IPS-18a (cell line): ENCODE measurements around the gene CRADD.
A peak's percentile ranks its signal among the peaks of the same experiment; 100 is the strongest.

Source experiments
- H3K27ac ChIP-seq: one replicate; pipeline ENCODE4 v1.5.1; 2013; ENCODE audit warnings: low read length
- H3K27me3 ChIP-seq: one replicate; pipeline ENCODE4 v1.6.1; 2013; ENCODE audit warnings: mild to moderate bottlenecking, low read length; ENCODE audit not compliant: control insufficient read depth, insufficient read depth
- H3K36me3 ChIP-seq: one replicate; pipeline ENCODE4 v1.6.1; 2013; ENCODE audit warnings: low read depth, low read length; ENCODE audit not compliant: control insufficient read depth
- H3K4me1 ChIP-seq: one replicate; pipeline ENCODE4 v1.6.1; 2013; ENCODE audit warnings: low read depth, low read length; ENCODE audit not compliant: control insufficient read depth
- H3K4me3 ChIP-seq: one replicate; pipeline ENCODE4 v1.5.1; 2013; ENCODE audit warnings: low read length
- H3K9ac ChIP-seq: one replicate; pipeline ENCODE4 v1.6.1; 2013; ENCODE audit warnings: mild to moderate bottlenecking, low read length, moderate library complexity
- H3K9me3 ChIP-seq: one replicate; pipeline ENCODE4 v1.6.1; 2013; ENCODE audit warnings: low read depth, low read length; ENCODE audit not compliant: control insufficient read depth

The CRADD gene

GRCh38 chr12:93673084-93673483 lies 4.1 kb upstream of the CRADD start:
- Histone ChIP-seq H3K27ac (no peak overlapping the region), H3K9ac (no peak overlapping the region), H3K27me3 (no peaks in the 10 kb centered on the region), H3K4me3 (no peak overlapping the region), H3K9me3 (no peaks in the 10 kb centered on the region), H3K4me1 (peaks cover 4% of the 10 kb centered on the region), H3K36me3 (no peaks in the 10 kb centered on the region)

GRCh38 chr12:93674386-93674785 lies 2.8 kb upstream of the CRADD start:
- H3K27ac ChIP-seq = no peak overlapping the region
- no peaks in the 10 kb centered on the region for H3K36me3 ChIP-seq
- no peaks in the 10 kb centered on the region for H3K27me3 ChIP-seq
- H3K4me3 ChIP-seq = no peak overlapping the region
- H3K4me1 ChIP-seq = peaks cover 12% of the 10 kb centered on the region
- no peaks in the 10 kb centered on the region for H3K9me3 ChIP-seq
- H3K9ac ChIP-seq = no peak overlapping the region

GRCh38 chr12:93676408-93677194 lies 574 bp upstream of the CRADD start:
- peak overlapping the region; percentile 62 for H3K27ac ChIP-seq
- peak overlapping the region; percentile 90 for H3K4me3 ChIP-seq
- H3K4me1 ChIP-seq = peaks cover 14% of the 10 kb centered on the region
- H3K9ac ChIP-seq = peak overlapping the region; percentile 77
- H3K36me3 ChIP-seq = no peaks in the 10 kb centered on the region
- no peaks in the 10 kb centered on the region for H3K9me3 ChIP-seq
- no peaks in the 10 kb centered on the region for H3K27me3 ChIP-seq

GRCh38 chr12:93678779-93679178 lies 1.6 kb downstream of the CRADD start:
- Histone ChIP-seq H3K27me3 (no peaks in the 10 kb centered on the region), H3K27ac (no peak overlapping the region), H3K9ac (no peak overlapping the region), H3K36me3 (no peaks in the 10 kb centered on the region), H3K4me3 (peak overlapping the region; percentile 90), H3K9me3 (no peaks in the 10 kb centered on the region), H3K4me1 (peaks cover 28% of the 10 kb centered on the region)

GRCh38 chr12:93679308-93679925 lies 2.2 kb downstream of the CRADD start:
- H3K9ac ChIP-seq = no peak overlapping the region
- H3K4me3 ChIP-seq = no peak overlapping the region

GRCh38 chr12:93680006-93680405 lies 2.8 kb downstream of the CRADD start:
- Histone ChIP-seq H3K4me3 (no peak overlapping the region), H3K9me3 (no peaks in the 10 kb centered on the region), H3K27me3 (no peaks in the 10 kb centered on the region), H3K36me3 (no peaks in the 10 kb centered on the region), H3K9ac (no peak overlapping the region), H3K27ac (no peak overlapping the region), H3K4me1 (peaks cover 28% of the 10 kb centered on the region)

More at GRCh38 chr12:93679308-93679925, 2.2 kb downstream of the CRADD start:
- H3K27me3 ChIP-seq = no peaks in the 10 kb centered on the region
- H3K9me3 ChIP-seq = no peaks in the 10 kb centered on the region
- no peak overlapping the region for H3K27ac ChIP-seq
- H3K4me1 ChIP-seq = peaks cover 28% of the 10 kb centered on the region
- H3K36me3 ChIP-seq = no peaks in the 10 kb centered on the region

- Histone ChIP-seq H3K9ac (no peak overlapping the region), H3K4me3 (no peak overlapping the region), H3K9me3 (no peaks in the 10 kb centered on the region), H3K27me3 (no peaks in the 10 kb centered on the region), H3K36me3 (no peaks in the 10 kb centered on the region), H3K27ac (peak overlapping the region; percentile 24), H3K4me1 (peaks cover 26% of the 10 kb centered on the region)
These were observed 5.7 kb downstream of the CRADD start for GRCh38 chr12:93682846-93683261.

- Histone ChIP-seq H3K9me3 (no peaks in the 10 kb centered on the region), H3K9ac (no peak overlapping the region), H3K4me1 (peaks cover 21% of the 10 kb centered on the region), H3K4me3 (no peak overlapping the region), H3K36me3 (no peaks in the 10 kb centered on the region), H3K27ac (no peak overlapping the region), H3K27me3 (no peaks in the 10 kb centered on the region)
These were observed 6.2 kb downstream of the CRADD start for GRCh38 chr12:93683410-93683809.

- Histone ChIP-seq H3K27me3 (no peaks in the 10 kb centered on the region), H3K36me3 (no peaks in the 10 kb centered on the region), H3K9me3 (no peaks in the 10 kb centered on the region), H3K27ac (no peak overlapping the region), H3K9ac (no peak overlapping the region), H3K4me3 (no peak overlapping the region), H3K4me1 (peaks cover 19% of the 10 kb centered on the region)
These were observed 7.5 kb downstream of the CRADD start for GRCh38 chr12:93684716-93685115.

- H3K27ac ChIP-seq = no peak overlapping the region
- H3K4me3 ChIP-seq = no peak overlapping the region
- peaks cover 19% of the 10 kb centered on the region for H3K4me1 ChIP-seq
- H3K9me3 ChIP-seq = no peaks in the 10 kb centered on the region
- no peaks in the 10 kb centered on the region for H3K36me3 ChIP-seq
- H3K27me3 ChIP-seq = no peaks in the 10 kb centered on the region
- H3K9ac ChIP-seq = no peak overlapping the region
These were observed 9.6 kb downstream of the CRADD start for GRCh38 chr12:93686572-93687356.

GRCh38 chr12:93689076-93689834 lies 12.1 kb downstream of the CRADD start:
- Histone ChIP-seq H3K9ac (no peak overlapping the region), H3K4me1 (peaks cover 5% of the 10 kb centered on the region), H3K27me3 (no peaks in the 10 kb centered on the region), H3K27ac (no peak overlapping the region), H3K36me3 (no peaks in the 10 kb centered on the region), H3K4me3 (no peak overlapping the region), H3K9me3 (no peaks in the 10 kb centered on the region)
